Measurements from ENCODE around the gene CCDC60.

Gene CCDC60

GRCh38 chr12:119447126-119447525 is 112.6 kb downstream of the CCDC60 start (continued):
- TF ChIP-seq CSRNP3 (CRISPR knock-in tag; IDR thresholded peaks at IDR 0.05) (no peak), ZFP30 (CRISPR knock-in tag; IDR thresholded peaks at IDR 0.05) (no peak), ZNF70 (CRISPR knock-in tag; IDR thresholded peaks at IDR 0.05) (no peak)

GRCh38 chr12:119447618-119448017 is 113.1 kb downstream of the CCDC60 start:
- no peak for ATAC-seq
- no peak for TF ChIP-seq ZFP3 (CRISPR knock-in tag; IDR thresholded peaks at IDR 0.05)
- no peak for TF ChIP-seq ESRRG (CRISPR knock-in tag; IDR thresholded peaks at IDR 0.05)

- TF ChIP-seq ZNF8 (CRISPR knock-in tag; IDR thresholded peaks at IDR 0.05), result no peak
- TF ChIP-seq POU6F1 (CRISPR knock-in tag; IDR thresholded peaks at IDR 0.05; ENCODE audit: borderline replicate concordance, low read depth), result no peak
- TF ChIP-seq ZC3H10 (CRISPR knock-in tag; IDR thresholded peaks at IDR 0.05), result no peak
- TF ChIP-seq ZFP30 (CRISPR knock-in tag; IDR thresholded peaks at IDR 0.05), result no peak
- TF ChIP-seq ARNTL (CRISPR knock-in tag; IDR thresholded peaks at IDR 0.05; ENCODE audit: borderline replicate concordance, low read depth), result no peak
- no peak for TF ChIP-seq OSR1 (CRISPR knock-in tag; IDR thresholded peaks at IDR 0.05)
- TF ChIP-seq ESRRG (CRISPR knock-in tag; IDR thresholded peaks at IDR 0.05), result no peak
- no peak for TF ChIP-seq ZNF70 (CRISPR knock-in tag; IDR thresholded peaks at IDR 0.05)
- TF ChIP-seq GLIS3 (CRISPR knock-in tag; IDR thresholded peaks at IDR 0.05), result no peak
- TF ChIP-seq ISL1 (CRISPR knock-in tag; IDR thresholded peaks at IDR 0.05), result no peak
- TF ChIP-seq BACH2 (CRISPR knock-in tag; IDR thresholded peaks at IDR 0.05; ENCODE audit: borderline replicate concordance), result no peak
- no peak for TF ChIP-seq TCF4 (CRISPR knock-in tag; IDR thresholded peaks at IDR 0.05; ENCODE audit: borderline replicate concordance)
- no peak for TF ChIP-seq SNAI2 (CRISPR knock-in tag; IDR thresholded peaks at IDR 0.05)
- no peak for TF ChIP-seq ZFP3 (CRISPR knock-in tag; IDR thresholded peaks at IDR 0.05)
- no peak for TF ChIP-seq RARB (CRISPR knock-in tag; IDR thresholded peaks at IDR 0.05)
- no peak for TF ChIP-seq PPARA (CRISPR knock-in tag; IDR thresholded peaks at IDR 0.05; ENCODE audit: borderline replicate concordance)
- TF ChIP-seq CSRNP3 (CRISPR knock-in tag; IDR thresholded peaks at IDR 0.05), result no peak
- ATAC-seq, result no peak
These were observed 114.1 kb downstream of the CCDC60 start for GRCh38 chr12:119448611-119449131.

GRCh38 chr12:119450771-119451170 is 116.2 kb downstream of the CCDC60 start:
- ATAC-seq, result no peak
- no peak for TF ChIP-seq ESRRG (CRISPR knock-in tag; IDR thresholded peaks at IDR 0.05)
- no peak for TF ChIP-seq GLIS3 (CRISPR knock-in tag; IDR thresholded peaks at IDR 0.05)
- no peak for TF ChIP-seq PPARA (CRISPR knock-in tag; IDR thresholded peaks at IDR 0.05; ENCODE audit: borderline replicate concordance)
- no peak for TF ChIP-seq CREB5 (CRISPR knock-in tag; IDR thresholded peaks at IDR 0.05; ENCODE audit: low read depth)
- no peak for TF ChIP-seq PATZ1 (CRISPR knock-in tag; IDR thresholded peaks at IDR 0.05; ENCODE audit: borderline replicate concordance)
- no peak for TF ChIP-seq OSR1 (CRISPR knock-in tag; IDR thresholded peaks at IDR 0.05)
- no peak for TF ChIP-seq ZNF565 (CRISPR knock-in tag; conservative IDR thresholded peaks at IDR 0.05; ENCODE audit: low read depth)
- TF ChIP-seq CSRNP3 (CRISPR knock-in tag; IDR thresholded peaks at IDR 0.05), result no peak
- TF ChIP-seq TOX (CRISPR knock-in tag; IDR thresholded peaks at IDR 0.05; ENCODE audit: borderline replicate concordance), result no peak
- TF ChIP-seq ZNF8 (CRISPR knock-in tag; IDR thresholded peaks at IDR 0.05), result no peak
- TF ChIP-seq TCF4 (CRISPR knock-in tag; IDR thresholded peaks at IDR 0.05; ENCODE audit: borderline replicate concordance), result no peak
- no peak for TF ChIP-seq CSDC2 (CRISPR knock-in tag; IDR thresholded peaks at IDR 0.05)
- no peak for TF ChIP-seq ZC3H10 (CRISPR knock-in tag; IDR thresholded peaks at IDR 0.05)
- TF ChIP-seq ARNTL (CRISPR knock-in tag; IDR thresholded peaks at IDR 0.05; ENCODE audit: borderline replicate concordance, low read depth), result no peak
- no peak for TF ChIP-seq ZNF70 (CRISPR knock-in tag; IDR thresholded peaks at IDR 0.05)
- no peak for TF ChIP-seq POU6F1 (CRISPR knock-in tag; IDR thresholded peaks at IDR 0.05; ENCODE audit: borderline replicate concordance, low read depth)
- no peak for TF ChIP-seq ISL1 (CRISPR knock-in tag; IDR thresholded peaks at IDR 0.05)
- no peak for TF ChIP-seq ZFP3 (CRISPR knock-in tag; IDR thresholded peaks at IDR 0.05)
- TF ChIP-seq SNAI2 (CRISPR knock-in tag; IDR thresholded peaks at IDR 0.05), result no peak

Data from SK-N-SH treated with all-trans-retinoic acid at 6 μM for 48 hours (cell line).